GM12878 (cell line): ENCODE measurements around the gene CDC27. TPM values are rescaled to one million over a fixed set of nuclear protein-coding genes. Genes with fewer than 3 reads are reported as not detected.
"Not testable (repeated sequence)": the region's sequence is repeated elsewhere in the genome, so short reads cannot be mapped to it uniquely, and the experiment has no call there.

Experiments
- ATAC-seq: fragments of 200-7000 bp; cut with Tn5 transposase; 3 replicates; pipeline ENCODE4 v1.9.1; 2020; ENCODE audit warnings: mild to moderate bottlenecking, moderate library complexity
- BruUV-seq: library from RNA; stranded (reverse); fragments of 400-500 nt; replicated peaks from 2 replicates; lab custom pipeline; 2021; lab: Mats Ljungman, UMichigan
- CTCF ChIA-PET: fragments of 300-600 bp; sonication (Branson Sonifier 250); formaldehyde crosslinking; extraction: SDS; loops from one replicate; lab custom pipeline; 2021; ENCODE audit warnings: inconsistent platforms; lab: Yijun Ruan, JAX
- POLR2A ChIA-PET: fragments of 350-600 bp; formaldehyde crosslinking; extraction: SDS; loops from one replicate; lab custom pipeline; 2021; ENCODE audit warnings: inconsistent platforms; lab: Charles Lee
- RAD21 ChIA-PET: fragments of 300-600 bp; sonication (Branson Sonifier 250); formaldehyde crosslinking; loops from one replicate; lab custom pipeline; 2023; ENCODE audit warnings: antibody characterized with exemption; ENCODE audit not compliant: unreplicated experiment; lab: Charles Lee
- SMC1A ChIA-PET: fragments of 300-600 bp; sonication (Branson Sonifier 250); formaldehyde crosslinking; loops from one replicate; lab custom pipeline; 2023; ENCODE audit not compliant: unreplicated experiment, uncharacterized antibody; lab: Charles Lee
- DNase-seq: peaks from one replicate; pipeline ENCODE4 v3.0.0-alpha.2; 2011; ENCODE audit warnings: low read depth, low spot score
- FAIRE-seq: peaks from 3 replicates; lab custom pipeline; 2011; peaks lifted over from hg19 to GRCh38; lab: Jason Lieb, UNC
- H2AFZ ChIP-seq: 2 replicates; pipeline ENCODE4 v1.6.0; 2011; ENCODE audit warnings: low read depth, low read length, control low read depth; ENCODE audit not compliant: control insufficient read depth
- H3K27ac ChIP-seq: 2 replicates; pipeline ENCODE4 v1.5.1; 2011; ENCODE audit warnings: control low read depth; ENCODE audit not compliant: control insufficient read depth, insufficient read depth
- H3K27me3 ChIP-seq, 2 experiments: replicated peaks in 1 of 2; 2 replicates each; pipeline versions ENCODE4 v1.6.0 to v1.6.1; 2011; ENCODE audit warnings: low read length in 1 of 2; ENCODE audit not compliant: control insufficient read depth in 2 of 2, insufficient read depth in 2 of 2
- H3K36me3 ChIP-seq, 2 experiments: 2 replicates each; pipeline ENCODE4 v1.5.1; 2011; ENCODE audit warnings: low read length in 1 of 2; ENCODE audit not compliant: control insufficient read depth in 2 of 2, insufficient read depth in 2 of 2
- H3K4me1 ChIP-seq: 2 replicates; pipeline ENCODE4 v1.6.1; 2011; ENCODE audit warnings: mild to moderate bottlenecking, low read length, moderate library complexity, mixed read lengths; ENCODE audit not compliant: control insufficient read depth, insufficient read depth
- H3K4me2 ChIP-seq: 2 replicates; pipeline ENCODE4 v1.6.0; 2011; ENCODE audit warnings: control low read depth; ENCODE audit not compliant: control insufficient read depth, insufficient read depth
- H3K4me3 ChIP-seq: fragments of 200-600 bp; sonication (generic); 2 replicates; pipeline ENCODE4 v1.5.1; 2016
- H3K79me2 ChIP-seq: 2 replicates; pipeline ENCODE4 v1.6.0; 2011; ENCODE audit warnings: low read length; ENCODE audit not compliant: control insufficient read depth, insufficient read depth
- H3K9ac ChIP-seq: 2 replicates; pipeline ENCODE4 v1.8.0; 2011; ENCODE audit warnings: low read length, control low read depth, mixed read lengths; ENCODE audit not compliant: control insufficient read depth, insufficient read depth
- H3K9me3 ChIP-seq: replicated peaks from 3 replicates; pipeline ENCODE4 v1.5.1; 2011; ENCODE audit warnings: mild to moderate bottlenecking, low read length; ENCODE audit not compliant: control insufficient read depth, insufficient read depth
- H4K20me1 ChIP-seq: 2 replicates; pipeline ENCODE4 v1.6.0; 2011; ENCODE audit not compliant: control insufficient read depth, insufficient read depth
- WGBS: methylation state at CpG from one replicate; pipeline ENCODE4 v1.1.6; 2016; ENCODE audit warnings: low lambda C conversion rate; ENCODE audit not compliant: insufficient replicate concordance, insufficient coverage; ENCODE audit errors: missing lambda C conversion rate; 5-methylcytosine and 5-hydroxymethylcytosine counted together
- in situ Hi-C: fragments of 300-500 bp; cut with MboI; formaldehyde crosslinking; loops from 9 replicates; pipeline ENCODE4 v1.14.3; 2018; ENCODE audit warnings: mixed read lengths
- intact Hi-C: fragments of 100-400 bp; cut with micrococcal nuclease; formaldehyde crosslinking; loops from one replicate; pipeline ENCODE4 v1.14.2; 2022; ENCODE audit not compliant: unreplicated experiment
- polyA plus RNA-seq, 11 experiments: library from polyadenylated mRNA; depleted of rRNA in 4 of 11; unstranded in 6 of 11; stranded (reverse) in 5 of 11; fragments of >200 nt; fragmentation: Nextera tagmentation in 4 of 11; fragmentation: Illumina TruSeq in 1 of 11; extraction: Ambion mirVana in 4 of 11; extraction: Trizol in 1 of 11; gene quantifications; 1 replicate in 1 of 11; 2 replicates in 10 of 11; pipeline versions ENCODE4 v1.2.1 to v1.2.3, GENCODE V29; 2011 to 2016; ENCODE audit warnings: inconsistent platforms in 2 of 11, missing spikeins in 2 of 11, low read depth in 1 of 11
- total RNA-seq, 4 experiments: library from RNA; depleted of rRNA in 3 of 4; stranded (reverse); fragments of >200 nt in 3 of 4; fragmentation: Illumina TruSeq in 1 of 4; extraction: Trizol in 1 of 4; gene quantifications; 2 replicates each; pipeline versions ENCODE4 v1.2.1 to v1.2.3, GENCODE V29; 2013 to 2021

Gene CDC27
- total and polyA plus RNA-seq, 10 of the 15 experiments (the other 5 are each of a cell fraction or from before 2014, with no cell fraction given) = 23.2 to 138 (median 97.8) TPM

DNA sequence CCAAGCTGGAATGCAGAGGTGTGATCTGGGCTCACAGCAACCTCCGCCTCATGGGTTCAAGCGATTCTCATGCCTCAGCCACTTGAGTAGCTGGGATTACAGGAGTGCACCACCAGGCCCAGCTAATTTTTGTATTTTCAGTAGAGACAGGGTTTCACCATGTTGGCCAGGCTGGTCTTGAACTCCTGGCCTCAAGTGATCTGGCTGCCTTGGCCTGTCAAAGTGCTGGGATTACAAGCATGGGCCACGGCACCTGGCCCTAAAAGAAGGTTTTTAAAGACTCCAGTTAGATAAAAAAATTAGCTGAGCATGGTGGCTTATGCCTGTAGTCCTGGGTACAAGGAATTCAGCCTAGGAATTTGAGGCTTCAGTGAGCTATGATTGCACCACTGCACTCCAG lies 62.3 kb downstream of the CDC27 start:
- BruUV-seq, intact Hi-C loops: not testable (repeated sequence)
- CTCF ChIA-PET = interaction anchor here (0.6 kb wide), 1 partner anchor 67 kb away, joined by 3 read pairs; no protein-coding TSS in a partner anchor

DNA sequence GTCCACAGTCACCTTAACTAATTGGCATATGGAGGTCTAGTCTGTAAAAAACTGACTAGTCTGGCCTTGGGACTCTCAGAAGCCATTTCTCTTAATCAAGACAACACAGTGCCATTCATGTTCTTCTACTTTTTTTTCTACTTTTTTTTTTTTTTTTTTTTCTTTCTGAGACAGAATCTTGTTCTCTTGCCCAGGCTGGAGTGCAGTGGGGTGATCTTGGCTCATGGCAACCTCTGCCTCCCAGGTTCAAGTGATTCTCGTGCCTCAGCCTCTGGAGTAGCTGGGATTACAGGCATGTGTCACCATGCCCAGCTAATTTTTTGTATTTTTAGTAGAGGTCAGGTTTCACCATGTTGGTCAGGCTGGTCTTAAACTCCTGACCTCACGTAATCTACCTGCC lies 65.8 kb downstream of the CDC27 start:
- H3K79me2 ChIP-seq, BruUV-seq, DNase-seq, ATAC-seq, CTCF ChIA-PET, H3K9ac ChIP-seq, H3K4me2 ChIP-seq, in situ Hi-C loops, H3K27ac ChIP-seq, H3K27me3 ChIP-seq, intact Hi-C loops, H3K4me1 ChIP-seq, H4K20me1 ChIP-seq, RAD21 ChIA-PET, H3K9me3 ChIP-seq, H2AFZ ChIP-seq, FAIRE-seq, H3K4me3 ChIP-seq: not testable (repeated sequence)
- ChIA-PET POLR2A (interaction anchor here (0.6 kb wide), 1 partner anchor 62 kb away, joined by 3 read pairs; no protein-coding TSS in a partner anchor), SMC1A (interaction anchor here (1.6 to 2.0 kb wide), 2 partner anchors 11 to 192 kb away, joined by 4 read pairs; no protein-coding TSS in a partner anchor)
- 100% methylated on average over 2 of the region's 2 CpGs for WGBS
- peaks cover 4 to 23% of the 10 kb centered on the region in 2 experiments; a peak in 3 of 4 replicates for H3K36me3 ChIP-seq

More for the DNA sequence above, 62.3 kb downstream of the CDC27 start:
- RAD21 ChIA-PET = interaction anchor here (1.0 kb wide), 1 partner anchor 185 kb away, joined by 3 read pairs; no protein-coding TSS in a partner anchor
- WGBS = 98% methylated on average over 3 of the region's 3 CpGs
- H2AFZ ChIP-seq, H3K4me3 ChIP-seq, ATAC-seq, H4K20me1 ChIP-seq, SMC1A ChIA-PET, POLR2A ChIA-PET, in situ Hi-C loops, H3K4me2 ChIP-seq, DNase-seq, H3K27ac ChIP-seq, H3K27me3 ChIP-seq, H3K9me3 ChIP-seq, FAIRE-seq, H3K79me2 ChIP-seq, H3K9ac ChIP-seq, H3K4me1 ChIP-seq: not testable (repeated sequence)
- H3K36me3 ChIP-seq = peaks cover 2 to 27% of the 10 kb centered on the region in 2 experiments
